Stomach smooth muscle (tissue), 2 donors: ENCODE data around the gene PNPLA7.

Source experiments
- H3K27ac ChIP-seq: one replicate; pipeline ENCODE4 v1.7.0; 2013; ENCODE audit warnings: mild to moderate bottlenecking, low read length, inconsistent platforms
- H3K27me3 ChIP-seq, 2 donors: one replicate each; pipeline ENCODE4 v1.7.0; 2013; ENCODE audit warnings: low read length in 2 of 2; ENCODE audit not compliant: insufficient read depth in 2 of 2, control insufficient read depth in 1 of 2
- H3K36me3 ChIP-seq, 2 donors: one replicate each; pipeline ENCODE4 v1.7.0; 2013; ENCODE audit warnings: low read length in 2 of 2; ENCODE audit not compliant: control insufficient read depth in 2 of 2, insufficient read depth in 2 of 2
- H3K4me1 ChIP-seq: one replicate; pipeline ENCODE4 v1.7.0; 2013; ENCODE audit warnings: low read length; ENCODE audit not compliant: control insufficient read depth, insufficient read depth
- H3K4me3 ChIP-seq, 2 donors: one replicate each; pipeline ENCODE4 v1.7.0; 2013; ENCODE audit warnings: low read length in 2 of 2
- H3K9ac ChIP-seq, 2 donors: one replicate each; pipeline ENCODE4 v1.7.0; 2013; ENCODE audit warnings: low read length in 2 of 2, mild to moderate bottlenecking in 1 of 2
- H3K9me3 ChIP-seq, 2 donors: one replicate each; pipeline ENCODE4 v1.7.0; 2013; ENCODE audit warnings: low read length in 2 of 2; ENCODE audit not compliant: control insufficient read depth in 2 of 2
- donor health status: healthy.
- donor health status: Pancreatic carcinoma.

The PNPLA7 gene

GRCh38 chr9:137501457-137501856 lies 48.7 kb downstream of the PNPLA7 start:
- no peaks in the 10 kb centered on the region for H3K36me3 ChIP-seq

GRCh38 chr9:137500666-137501397 lies 49.4 kb downstream of the PNPLA7 start:
- H3K27ac ChIP-seq, result no peak overlapping the region
- H3K9ac ChIP-seq, result no peak overlapping the region
- H3K9me3 ChIP-seq, result no peaks in the 10 kb centered on the region
- H3K4me1 ChIP-seq, result no peaks in the 10 kb centered on the region
- no peaks in the 10 kb centered on the region for H3K27me3 ChIP-seq
- H3K36me3 ChIP-seq, result no peaks in the 10 kb centered on the region
- H3K4me3 ChIP-seq, result no peak overlapping the region

More at GRCh38 chr9:137501457-137501856, 48.7 kb downstream of the PNPLA7 start:
- no peak overlapping the region for H3K27ac ChIP-seq
- H3K27me3 ChIP-seq, result no peaks in the 10 kb centered on the region
- H3K4me1 ChIP-seq, result no peaks in the 10 kb centered on the region
- no peaks in the 10 kb centered on the region for H3K9me3 ChIP-seq
- no peak overlapping the region for H3K9ac ChIP-seq
- no peak overlapping the region for H3K4me3 ChIP-seq

GRCh38 chr9:137499858-137500661 lies 50.1 kb downstream of the PNPLA7 start:
- Histone ChIP-seq H3K4me3 (no peak overlapping the region), H3K9ac (no peak overlapping the region), H3K9me3 (no peaks in the 10 kb centered on the region), H3K27me3 (no peaks in the 10 kb centered on the region), H3K36me3 (no peaks in the 10 kb centered on the region), H3K4me1 (no peaks in the 10 kb centered on the region), H3K27ac (no peak overlapping the region)

- H3K27me3 ChIP-seq, result no peaks in the 10 kb centered on the region
- H3K36me3 ChIP-seq, result no peaks in the 10 kb centered on the region
- no peak overlapping the region for H3K27ac ChIP-seq
- no peaks in the 10 kb centered on the region for H3K9me3 ChIP-seq
- H3K4me1 ChIP-seq, result no peaks in the 10 kb centered on the region
- no peak overlapping the region for H3K9ac ChIP-seq
- H3K4me3 ChIP-seq, result no peak overlapping the region
Observed at GRCh38 chr9:137499416-137499815, 50.8 kb downstream of the PNPLA7 start.

GRCh38 chr9:137498720-137499150 lies 51.5 kb downstream of the PNPLA7 start:
- Histone ChIP-seq H3K4me1 (no peaks in the 10 kb centered on the region), H3K36me3 (no peaks in the 10 kb centered on the region), H3K9me3 (no peaks in the 10 kb centered on the region), H3K9ac (no peak overlapping the region), H3K4me3 (no peak overlapping the region), H3K27me3 (no peaks in the 10 kb centered on the region), H3K27ac (no peak overlapping the region)

- Histone ChIP-seq H3K9me3 (no peaks in the 10 kb centered on the region), H3K36me3 (no peaks in the 10 kb centered on the region), H3K9ac (no peak overlapping the region)
Observed at GRCh38 chr9:137497921-137498719, 52.1 kb downstream of the PNPLA7 start.

GRCh38 chr9:137496601-137497375 lies 53.4 kb downstream of the PNPLA7 start:
- no peak overlapping the region for H3K4me3 ChIP-seq
- H3K9me3 ChIP-seq, result no peaks in the 10 kb centered on the region
- H3K27me3 ChIP-seq, result no peaks in the 10 kb centered on the region
- H3K27ac ChIP-seq, result no peak overlapping the region
- no peak overlapping the region for H3K9ac ChIP-seq
- H3K36me3 ChIP-seq, result peaks cover 0 to under 1% of the 10 kb centered on the region in 2 donors
- no peaks in the 10 kb centered on the region for H3K4me1 ChIP-seq

More at GRCh38 chr9:137497921-137498719, 52.1 kb downstream of the PNPLA7 start:
- Histone ChIP-seq H3K27ac (no peak overlapping the region), H3K4me3 (no peak overlapping the region), H3K27me3 (no peaks in the 10 kb centered on the region), H3K4me1 (no peaks in the 10 kb centered on the region)

GRCh38 chr9:137494550-137495351 lies 55.5 kb downstream of the PNPLA7 start:
- H3K9ac ChIP-seq, result no peak overlapping the region
- H3K9me3 ChIP-seq, result no peaks in the 10 kb centered on the region
- no peak overlapping the region for H3K4me3 ChIP-seq
- no peak overlapping the region for H3K27ac ChIP-seq
- peaks cover 0 to 2% of the 10 kb centered on the region in 2 donors for H3K36me3 ChIP-seq
- no peaks in the 10 kb centered on the region for H3K4me1 ChIP-seq
- no peaks in the 10 kb centered on the region for H3K27me3 ChIP-seq

GRCh38 chr9:137494104-137494544 lies 56.1 kb downstream of the PNPLA7 start:
- Histone ChIP-seq H3K27ac (no peak overlapping the region), H3K9me3 (no peaks in the 10 kb centered on the region), H3K9ac (no peak overlapping the region)

More at GRCh38 chr9:137494104-137494544, 56.1 kb downstream of the PNPLA7 start:
- Histone ChIP-seq H3K4me1 (no peaks in the 10 kb centered on the region), H3K4me3 (no peak overlapping the region), H3K27me3 (no peaks in the 10 kb centered on the region), H3K36me3 (peaks cover 0 to 2% of the 10 kb centered on the region in 2 donors)
